ENCODE data around the gene LYPD3. TPM values are rescaled to one million over a fixed set of nuclear protein-coding genes. Genes with fewer than 3 reads are reported as not detected.

Gene LYPD3
- total and polyA plus RNA-seq, 2 donors, result 2.8 to 7.7 TPM

DNA sequence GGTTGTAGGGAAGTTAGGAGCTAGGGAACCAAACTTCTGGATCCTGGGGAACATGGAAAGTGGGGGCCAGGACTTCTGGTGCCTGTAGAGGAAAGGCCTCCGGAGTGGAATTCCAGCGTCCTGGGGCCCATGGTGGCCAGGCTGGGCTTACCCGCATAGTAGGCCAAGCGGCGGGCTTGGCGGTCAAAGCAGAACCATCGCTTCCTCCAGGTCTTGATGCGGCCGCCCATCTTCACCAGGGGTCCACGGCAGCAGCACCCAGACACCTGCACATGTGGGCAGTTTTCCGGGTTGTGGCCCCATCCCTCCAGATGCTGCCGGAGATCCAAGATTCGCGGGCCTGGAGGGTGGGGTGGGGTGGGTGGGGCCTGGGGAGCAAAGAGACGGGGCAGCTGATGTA lies 13.8 kb upstream of the LYPD3 start:
- 91% methylated on average over 15 of the region's 15 CpGs for WGBS
- H3K4me1 ChIP-seq (ENCODE audit: insufficient read depth), result no peaks in the 10 kb centered on the region
- no peak overlapping the region for H3K4me3 ChIP-seq (ENCODE audit: low read depth, low read length)
- no peak for DNase-seq (ENCODE audit: extremely low spot score)
- no peaks in the 10 kb centered on the region for H3K36me3 ChIP-seq (ENCODE audit: insufficient read depth)
- no peak overlapping the region for H3K27ac ChIP-seq (ENCODE audit: low read depth)

GRCh38 chr19:43478323-43478722 lies 12.9 kb upstream of the LYPD3 start:
- over 99% methylated on average over 3 of the region's 3 CpGs for WGBS
- no peaks in the 10 kb centered on the region for H3K4me1 ChIP-seq (ENCODE audit: insufficient read depth)
- no peak for DNase-seq (ENCODE audit: extremely low spot score)
- H3K27ac ChIP-seq (ENCODE audit: low read depth), result no peak overlapping the region
- no peak overlapping the region for H3K4me3 ChIP-seq (ENCODE audit: low read depth, low read length)
- H3K36me3 ChIP-seq (ENCODE audit: insufficient read depth), result no peaks in the 10 kb centered on the region

DNA sequence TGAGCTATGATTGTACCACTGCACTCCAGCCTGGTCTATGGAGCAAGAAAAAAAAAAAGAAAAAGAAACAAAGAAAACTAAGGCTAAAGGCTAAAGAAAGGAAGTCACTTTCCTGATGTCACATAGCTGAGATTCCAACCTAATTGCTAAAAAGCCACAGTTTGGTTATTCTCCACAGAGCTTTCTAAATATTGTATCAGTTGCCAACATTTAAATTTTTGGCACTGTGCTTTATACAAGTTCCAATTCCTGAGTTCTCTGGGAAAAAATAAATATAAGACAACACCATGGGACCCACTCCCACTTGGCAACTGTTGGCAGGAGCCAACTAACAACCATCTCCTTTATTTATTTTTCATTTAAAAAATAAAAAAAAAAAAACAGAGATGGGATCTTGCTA lies 11.2 kb upstream of the LYPD3 start:
- no peaks in the 10 kb centered on the region for H3K4me1 ChIP-seq (ENCODE audit: insufficient read depth)
- DNase-seq (ENCODE audit: extremely low spot score), result no peak
- no peak overlapping the region for H3K27ac ChIP-seq (ENCODE audit: low read depth)
- no peak overlapping the region for H3K4me3 ChIP-seq (ENCODE audit: low read depth, low read length)
- no peaks in the 10 kb centered on the region for H3K36me3 ChIP-seq (ENCODE audit: insufficient read depth)

- Histone ChIP-seq H3K36me3 (ENCODE audit: insufficient read depth) (no peaks in the 10 kb centered on the region), H3K27ac (ENCODE audit: low read depth) (peak overlapping the region; percentile 72), H3K4me1 (ENCODE audit: insufficient read depth) (no peaks in the 10 kb centered on the region), H3K4me3 (ENCODE audit: low read depth, low read length) (peak overlapping the region; percentile 32)
- DNase-seq (ENCODE audit: extremely low spot score), result peak; percentile 78
- WGBS, result 5% methylated on average over 46 of the region's 46 CpGs
Measured at GRCh38 chr19:43474986-43475705, 9.7 kb upstream of the LYPD3 start.

GRCh38 chr19:43474487-43474886 lies 9.1 kb upstream of the LYPD3 start:
- H3K4me3 ChIP-seq (ENCODE audit: low read depth, low read length), result no peak overlapping the region

GRCh38 chr19:43471091-43471490 lies 5.7 kb upstream of the LYPD3 start:
- no peak for DNase-seq (ENCODE audit: extremely low spot score)
- WGBS, result 68% methylated on average over 5 of the region's 5 CpGs
- Histone ChIP-seq H3K27ac (ENCODE audit: low read depth) (no peak overlapping the region), H3K4me1 (ENCODE audit: insufficient read depth) (no peaks in the 10 kb centered on the region), H3K36me3 (ENCODE audit: insufficient read depth) (no peaks in the 10 kb centered on the region), H3K4me3 (ENCODE audit: low read depth, low read length) (no peak overlapping the region)

More at GRCh38 chr19:43474487-43474886, 9.1 kb upstream of the LYPD3 start:
- peak overlapping the region; percentile 55 for H3K27ac ChIP-seq (ENCODE audit: low read depth)
- no peak for DNase-seq (ENCODE audit: extremely low spot score)
- no peaks in the 10 kb centered on the region for H3K4me1 ChIP-seq (ENCODE audit: insufficient read depth)
- no peaks in the 10 kb centered on the region for H3K36me3 ChIP-seq (ENCODE audit: insufficient read depth)
- WGBS, result 78% methylated on average over 4 of the region's 4 CpGs

GRCh38 chr19:43470288-43470687 lies 4.9 kb upstream of the LYPD3 start:
- H3K27ac ChIP-seq (ENCODE audit: low read depth), result no peak overlapping the region
- no peak overlapping the region for H3K4me3 ChIP-seq (ENCODE audit: low read depth, low read length)
- H3K36me3 ChIP-seq (ENCODE audit: insufficient read depth), result no peaks in the 10 kb centered on the region
- H3K4me1 ChIP-seq (ENCODE audit: insufficient read depth), result no peaks in the 10 kb centered on the region
- 40% methylated on average over 10 of the region's 10 CpGs for WGBS
- no peak for DNase-seq (ENCODE audit: extremely low spot score)

DNA sequence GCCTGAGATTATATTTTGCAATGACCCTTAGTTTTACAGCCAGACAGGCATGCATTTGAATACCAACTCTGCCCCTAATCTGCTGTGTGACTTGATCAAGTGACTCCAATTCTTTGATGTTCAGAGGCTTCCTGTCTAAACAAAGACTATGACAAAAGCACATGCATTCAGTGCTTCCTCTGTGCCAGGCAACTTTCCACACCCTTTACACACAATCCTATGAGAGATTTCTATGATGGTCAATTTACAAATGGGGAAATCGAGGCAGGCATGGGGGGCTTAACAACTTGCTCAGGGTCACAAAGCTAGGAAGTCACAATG lies 3.7 kb upstream of the LYPD3 start:
- no peak for DNase-seq (ENCODE audit: extremely low spot score)
- H3K36me3 ChIP-seq (ENCODE audit: insufficient read depth), result no peaks in the 10 kb centered on the region
- WGBS, result 65% methylated on average over 1 of the region's 1 CpG
- no peak overlapping the region for H3K4me3 ChIP-seq (ENCODE audit: low read depth, low read length)
- H3K27ac ChIP-seq (ENCODE audit: low read depth), result peak overlapping the region; percentile 44
- no peaks in the 10 kb centered on the region for H3K4me1 ChIP-seq (ENCODE audit: insufficient read depth)

GRCh38 chr19:43468354-43469159 lies 3.1 kb upstream of the LYPD3 start:
- DNase-seq (ENCODE audit: extremely low spot score), result no peak
- no peaks in the 10 kb centered on the region for H3K4me1 ChIP-seq (ENCODE audit: insufficient read depth)
- H3K36me3 ChIP-seq (ENCODE audit: insufficient read depth), result no peaks in the 10 kb centered on the region
- H3K4me3 ChIP-seq (ENCODE audit: low read depth, low read length), result no peak overlapping the region
- 91% methylated on average over 4 of the region's 4 CpGs for WGBS
- H3K27ac ChIP-seq (ENCODE audit: low read depth), result peak overlapping the region; percentile 44

DNA sequence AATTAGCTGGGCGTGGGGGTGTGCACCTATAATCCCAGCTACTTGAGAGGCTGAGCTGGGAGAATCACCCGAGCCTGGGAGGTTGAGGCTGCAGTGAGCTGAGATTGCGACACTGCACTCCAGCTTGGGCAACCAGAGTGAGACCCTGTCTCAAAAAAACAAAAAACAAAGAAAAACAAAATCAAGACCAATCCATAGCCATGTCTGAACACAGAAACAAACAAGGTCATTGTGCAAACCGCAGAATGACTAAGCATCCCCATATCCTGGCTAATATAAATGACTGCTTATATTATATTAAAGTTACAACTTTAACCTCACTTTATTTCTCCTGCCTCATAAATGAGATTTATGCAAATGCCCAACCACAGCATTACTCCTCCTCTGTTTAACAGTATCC lies 2.3 kb upstream of the LYPD3 start:
- WGBS, result 78% methylated on average over 4 of the region's 4 CpGs
- H3K4me3 ChIP-seq (ENCODE audit: low read depth, low read length), result no peak overlapping the region
- no peaks in the 10 kb centered on the region for H3K4me1 ChIP-seq (ENCODE audit: insufficient read depth)
- peak overlapping the region; percentile 3 for H3K27ac ChIP-seq (ENCODE audit: low read depth)
- no peaks in the 10 kb centered on the region for H3K36me3 ChIP-seq (ENCODE audit: insufficient read depth)
- DNase-seq (ENCODE audit: extremely low spot score), result no peak

DNA sequence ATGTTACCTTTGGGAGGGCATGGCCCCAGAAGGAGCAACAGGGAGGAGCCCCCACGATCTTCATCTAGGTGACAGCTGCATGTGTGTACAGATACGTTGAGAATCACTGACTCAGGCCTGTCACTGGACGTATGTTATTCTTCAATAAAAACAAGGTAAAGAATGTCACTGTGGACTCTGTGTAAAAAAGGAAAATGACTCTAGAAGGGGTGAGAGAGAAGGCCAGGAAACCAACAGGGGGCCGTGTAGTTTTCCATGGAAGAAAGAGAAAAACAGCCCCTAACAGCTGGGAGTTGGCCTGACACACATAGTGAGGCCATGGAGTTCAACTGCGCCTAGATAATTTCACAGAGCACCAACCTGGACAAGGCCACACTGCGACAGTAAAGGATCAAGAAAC lies 1.9 kb upstream of the LYPD3 start:
- 78% methylated on average over 6 of the region's 6 CpGs for WGBS
- H3K36me3 ChIP-seq (ENCODE audit: insufficient read depth), result no peaks in the 10 kb centered on the region
- peak overlapping the region; percentile 3 for H3K27ac ChIP-seq (ENCODE audit: low read depth)
- no peaks in the 10 kb centered on the region for H3K4me1 ChIP-seq (ENCODE audit: insufficient read depth)
- no peak overlapping the region for H3K4me3 ChIP-seq (ENCODE audit: low read depth, low read length)
- DNase-seq (ENCODE audit: extremely low spot score), result no peak

- no peak overlapping the region for H3K4me3 ChIP-seq (ENCODE audit: low read depth, low read length)
- no peaks in the 10 kb centered on the region for H3K4me1 ChIP-seq (ENCODE audit: insufficient read depth)
- no peaks in the 10 kb centered on the region for H3K36me3 ChIP-seq (ENCODE audit: insufficient read depth)
- H3K27ac ChIP-seq (ENCODE audit: low read depth), result no peak overlapping the region
- WGBS, result 92% methylated on average over 1 of the region's 1 CpG
- no peak for DNase-seq (ENCODE audit: extremely low spot score)
Measured at GRCh38 chr19:43466793-43467192, 1.4 kb upstream of the LYPD3 start.

- Histone ChIP-seq H3K36me3 (ENCODE audit: insufficient read depth) (no peaks in the 10 kb centered on the region), H3K27ac (ENCODE audit: low read depth) (peak overlapping the region; percentile 80), H3K4me3 (ENCODE audit: low read depth, low read length) (peak overlapping the region; percentile 48), H3K4me1 (ENCODE audit: insufficient read depth) (no peaks in the 10 kb centered on the region)
- no peak for DNase-seq (ENCODE audit: extremely low spot score)
- 10% methylated on average over 33 of the region's 33 CpGs for whole genome bisulfite sequencing
Measured at GRCh38 chr19:43464134-43464775, 1.2 kb downstream of the LYPD3 start.
